HG02840 (cell line): ENCODE measurements around the gene DUS1L.

Source experiments
- ATAC-seq: cut with Tn5 transposase; IDR thresholded peaks from one replicate; pipeline ENCODE4 v1.9.1; 2021; ENCODE audit warnings: mild to moderate bottlenecking, moderate library complexity, moderate number of reproducible peaks; ENCODE audit not compliant: unreplicated experiment, low FRiP score

DUS1L gene

DNA sequence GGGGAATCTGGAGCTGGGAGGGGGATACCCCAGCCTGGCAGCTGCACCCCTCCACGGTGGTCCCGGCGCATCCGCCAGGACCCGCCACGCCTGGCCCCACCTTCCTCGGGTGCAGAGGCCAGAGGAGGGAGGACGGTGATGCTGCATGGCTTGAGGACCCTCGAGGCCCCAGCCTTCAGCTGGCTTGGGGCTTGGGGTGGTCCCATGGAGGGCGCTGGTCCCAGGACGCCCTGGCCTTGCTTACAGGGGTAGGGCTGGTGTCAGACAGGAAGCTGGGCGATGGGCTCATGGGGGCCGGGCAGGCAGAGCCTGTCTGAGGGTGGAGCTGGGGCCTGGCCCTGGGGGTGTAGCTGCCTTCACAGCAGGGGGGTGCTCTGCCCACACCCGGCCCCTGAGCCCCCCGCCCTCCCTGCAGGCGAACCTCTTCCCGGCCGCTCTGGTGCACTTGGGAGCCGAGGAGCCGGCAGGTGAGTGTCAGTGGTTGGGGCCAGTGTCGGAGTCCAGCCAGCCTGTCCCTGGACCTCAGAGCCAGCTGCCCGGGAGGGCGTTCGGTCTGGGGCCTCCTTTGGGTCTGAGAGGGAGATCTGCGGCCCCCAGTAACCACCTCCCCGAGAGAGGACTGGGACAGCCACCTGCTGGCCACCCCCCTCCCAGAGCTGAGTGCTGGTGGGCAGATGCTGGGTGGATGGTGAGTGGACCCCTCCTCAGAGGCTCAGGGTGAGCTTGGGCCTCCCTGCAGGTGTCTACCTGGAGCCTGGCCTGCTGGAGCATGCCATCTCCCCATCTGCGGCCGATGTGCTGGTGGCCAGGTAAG is 49.3 kb downstream of the DUS1L start:
- ATAC-seq, result no peak

DNA sequence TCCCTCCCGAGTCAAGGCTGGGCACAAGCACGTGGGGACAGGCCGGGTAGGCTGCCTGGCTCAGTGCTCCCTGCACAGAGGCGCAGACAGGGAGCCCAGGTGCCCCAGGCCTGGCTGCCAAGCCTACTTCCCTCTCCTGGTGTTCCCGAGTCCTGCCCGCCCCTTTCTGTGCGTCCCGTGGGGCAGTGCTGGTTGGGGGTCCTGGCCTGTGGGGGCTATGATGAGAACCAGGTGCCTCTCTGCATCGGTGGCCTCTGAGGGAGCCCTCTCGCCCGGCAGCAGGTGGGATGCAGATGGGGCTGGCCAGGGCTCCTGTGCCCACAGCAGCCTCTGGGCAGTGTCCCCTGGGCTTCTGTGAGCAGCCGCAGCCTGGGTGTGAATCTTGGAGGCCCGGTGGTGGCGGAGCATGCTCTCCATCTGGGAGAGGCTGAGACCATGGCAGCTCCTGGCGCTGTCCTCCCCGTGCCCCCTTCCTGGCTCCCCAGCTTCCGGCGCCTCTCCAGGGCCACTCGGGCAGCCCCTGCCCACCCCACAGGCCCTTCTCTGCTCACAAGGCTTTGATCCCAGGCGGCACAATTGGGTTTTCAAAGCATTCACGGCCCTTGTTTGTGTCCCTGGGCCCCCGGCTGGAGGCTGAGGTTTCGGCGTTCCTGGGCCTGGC is 50.2 kb downstream of the DUS1L start:
- no peak for ATAC-seq

- no peak for ATAC-seq
Measured at GRCh38 chr17:82014971-82015310, 50.7 kb downstream of the DUS1L start.

DNA sequence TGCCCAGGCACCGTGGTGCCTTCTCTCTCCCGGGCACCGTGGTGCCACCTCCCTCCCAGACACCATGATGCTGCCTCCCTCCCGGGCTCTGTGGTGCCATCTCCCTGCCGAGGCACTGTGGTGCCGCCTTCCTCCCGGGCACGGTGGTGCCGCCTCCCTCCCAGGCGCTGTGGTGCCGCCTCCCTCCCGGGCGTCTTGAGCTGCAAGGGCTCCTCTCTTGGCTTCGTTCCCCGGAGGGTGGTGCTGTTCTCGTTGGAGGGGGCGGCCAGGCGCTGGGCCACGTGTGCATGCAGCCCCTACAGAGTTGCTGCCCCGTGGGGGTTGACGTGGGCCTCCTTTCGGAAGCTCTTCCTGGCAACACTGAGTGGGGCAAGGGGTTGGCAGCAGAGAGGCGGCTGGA is 51.2 kb downstream of the DUS1L start:
- no peak for ATAC-seq

DNA sequence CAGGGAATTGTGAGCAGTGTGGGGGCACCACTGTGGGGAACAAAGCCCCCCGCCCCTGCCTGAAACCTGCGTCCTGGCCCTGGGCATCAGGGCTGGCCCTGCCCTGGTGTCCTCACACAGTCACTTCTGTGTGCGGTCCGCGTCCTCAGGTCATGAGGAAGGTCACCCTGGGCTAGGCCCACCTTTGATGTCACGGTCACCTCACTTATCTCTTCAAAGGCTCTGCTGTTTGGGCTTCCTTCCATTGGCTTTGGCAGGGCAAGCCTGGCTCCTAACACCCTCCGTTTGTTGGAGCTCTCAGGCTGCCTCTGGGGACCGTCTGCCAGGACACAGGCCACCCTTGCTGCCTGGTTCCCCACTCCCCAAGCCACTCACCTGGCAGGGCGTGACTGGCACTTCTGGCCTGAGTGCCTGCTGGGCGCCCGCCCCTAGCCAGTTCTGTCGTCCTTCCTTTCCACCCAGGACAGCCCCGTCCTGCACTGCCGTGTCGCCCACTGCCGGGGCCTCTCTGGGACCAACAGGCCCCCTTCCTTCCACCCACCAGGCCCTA is 51.8 kb downstream of the DUS1L start:
- no peak for ATAC-seq

DNA sequence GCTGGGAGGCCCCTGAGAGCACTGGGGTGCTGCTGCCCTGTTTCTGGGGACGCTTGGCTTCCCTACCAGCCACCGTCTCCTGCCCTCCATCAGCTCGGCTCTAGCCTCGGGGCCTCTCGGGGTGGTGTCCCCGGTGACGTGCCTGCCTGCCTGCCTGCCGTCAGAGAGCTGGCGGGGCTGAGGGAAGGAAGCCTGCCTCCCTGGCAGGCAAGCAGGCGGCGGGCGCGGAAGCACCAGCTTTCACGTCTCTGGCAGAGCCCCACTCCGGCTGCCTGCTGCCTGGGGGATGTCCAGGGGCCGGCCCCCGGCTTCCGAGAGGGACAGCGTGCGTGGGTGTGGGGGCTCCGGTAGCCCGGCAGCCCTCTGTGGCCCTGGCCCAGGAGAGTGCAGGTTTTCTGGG is 52.3 kb downstream of the DUS1L start:
- no peak for ATAC-seq

DNA sequence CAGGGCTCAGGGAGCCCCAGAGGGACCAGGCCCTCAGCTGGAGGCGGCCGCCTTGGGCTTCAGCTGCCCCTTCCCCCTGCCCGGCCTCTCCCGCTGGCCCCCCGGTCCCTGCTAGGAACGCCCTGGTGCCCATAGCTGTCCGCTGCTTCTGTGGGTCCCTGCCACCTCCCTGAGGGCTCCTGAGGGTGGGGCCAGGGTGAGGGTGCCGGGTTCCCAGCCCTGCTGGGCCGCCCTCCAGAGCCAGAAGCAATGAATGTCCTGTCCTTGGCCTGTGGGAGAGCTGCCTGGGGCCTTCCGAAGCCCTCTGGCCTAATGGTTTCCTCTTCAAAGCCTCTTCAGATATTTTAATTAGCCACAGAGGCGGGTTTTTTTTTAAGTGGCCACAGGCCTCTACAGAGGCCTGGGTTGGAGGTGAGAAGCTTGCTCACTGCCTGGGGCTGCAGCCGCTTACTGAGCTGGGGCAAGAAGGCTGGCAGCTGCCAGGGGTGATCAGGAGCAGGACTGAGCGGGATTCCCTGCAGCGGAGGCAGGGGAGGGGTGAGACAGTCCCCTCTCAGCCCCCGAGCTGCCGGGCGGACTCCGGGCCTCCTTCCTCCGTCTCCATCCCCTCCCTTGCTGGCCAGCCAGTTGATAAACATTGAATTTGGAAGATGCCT is 52.8 kb downstream of the DUS1L start:
- no peak for ATAC-seq

GRCh38 chr17:82012261-82012639 is 53.4 kb downstream of the DUS1L start:
- ATAC-seq, result no peak

DNA sequence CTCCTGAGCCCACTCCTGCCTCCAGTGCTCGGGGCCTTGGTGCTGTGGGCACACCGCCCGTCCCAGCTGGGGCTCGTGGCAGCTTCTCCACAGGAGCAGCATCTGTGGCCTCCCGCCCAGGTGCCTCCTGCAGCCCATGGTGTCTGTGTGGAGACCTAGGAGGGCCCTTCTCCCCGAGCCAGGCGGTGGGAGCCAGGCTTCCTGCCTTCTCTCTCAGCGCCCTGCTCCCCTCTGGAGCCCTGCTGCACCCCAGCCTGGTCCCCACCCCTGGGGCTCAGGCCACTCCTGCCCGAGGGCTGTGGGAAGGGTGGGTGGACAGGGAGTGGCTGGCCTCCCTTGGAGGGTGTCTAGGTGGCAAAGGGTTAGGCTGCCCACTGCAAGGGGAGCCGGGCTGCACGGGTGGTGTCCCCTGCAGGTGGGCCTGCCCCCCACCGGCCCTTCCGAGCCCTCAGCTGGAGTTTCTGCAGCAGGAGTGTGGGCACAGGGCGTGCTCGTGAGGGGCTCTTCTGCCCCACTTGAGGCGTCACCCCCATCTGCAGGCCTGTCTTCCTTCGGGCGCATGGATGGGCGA is 53.9 kb downstream of the DUS1L start:
- no peak for ATAC-seq

- ATAC-seq, result no peak
Measured at GRCh38 chr17:82010575-82011525, 54.8 kb downstream of the DUS1L start.

- ATAC-seq, result no peak
Measured at GRCh38 chr17:82009413-82009812, 56.2 kb downstream of the DUS1L start.

DNA sequence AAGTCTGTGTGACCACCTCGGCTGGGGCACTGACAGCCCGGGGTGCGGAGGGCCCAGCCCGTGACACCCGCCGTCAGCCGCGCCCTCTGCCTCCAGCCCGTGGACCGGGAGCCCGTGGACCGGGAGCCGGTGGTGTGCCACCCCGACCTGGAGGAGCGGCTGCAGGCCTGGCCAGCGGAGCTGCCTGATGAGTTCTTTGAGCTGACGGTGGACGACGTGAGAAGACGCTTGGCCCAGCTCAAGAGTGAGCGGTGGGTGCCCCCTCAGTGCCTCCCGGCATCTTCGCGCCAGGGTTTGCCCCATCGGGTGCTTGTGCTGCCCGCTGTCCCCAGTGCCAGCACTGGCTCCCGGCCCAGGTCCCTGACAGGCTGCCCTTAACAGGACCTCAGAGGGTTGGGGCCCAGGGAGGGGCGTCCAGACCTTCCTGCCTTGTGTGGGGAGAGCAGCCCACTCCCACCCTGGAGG is 56.6 kb downstream of the DUS1L start:
- no peak for ATAC-seq

DNA sequence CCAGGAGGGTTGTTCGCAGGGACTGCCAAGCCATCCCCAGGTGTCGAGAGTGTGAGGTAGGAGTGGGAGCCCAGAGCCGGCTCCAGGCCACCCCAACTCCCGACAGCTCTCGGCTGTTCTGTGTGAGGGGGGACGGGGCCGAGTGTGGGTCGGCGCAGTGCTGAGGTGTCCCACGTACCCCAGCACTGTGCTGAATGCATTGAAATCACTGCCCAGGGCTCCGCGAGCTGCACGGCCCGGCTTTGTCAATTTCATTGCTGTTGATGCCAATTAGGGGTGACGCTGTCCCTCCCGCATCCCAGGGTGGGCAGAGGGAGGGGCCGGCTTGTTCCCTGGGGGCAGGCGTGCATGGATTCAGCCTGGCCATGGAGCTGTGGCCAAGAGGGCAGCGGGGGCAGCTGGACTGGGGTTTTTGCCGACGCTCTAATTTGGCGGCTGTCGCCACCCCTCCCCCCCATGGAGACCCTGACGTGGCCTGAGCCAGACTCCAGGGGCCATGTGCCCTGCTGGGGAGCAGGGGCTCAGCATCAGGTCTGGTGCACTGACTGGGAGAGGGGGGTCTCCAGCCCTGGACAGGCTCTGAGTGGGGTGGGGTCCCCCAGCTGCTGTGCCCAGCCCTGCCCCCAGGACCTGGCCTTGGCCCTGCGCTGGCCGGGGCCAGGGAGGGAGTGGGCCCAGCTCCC is 57.2 kb downstream of the DUS1L start:
- no peak for ATAC-seq
